NCI-H2107 treated with DMSO at 0.1 percent for 48 hours (cell line): Measurements from ENCODE around the gene RPL37A.
A peak's percentile ranks its signal among the peaks of the same experiment; 100 is the strongest.

Source experiments
- DNase-seq: peaks from one replicate; lab custom pipeline; 2025; ENCODE audit not compliant: unreplicated experiment; lab: John Stamatoyannopoulos, UW

The RPL37A gene

DNA sequence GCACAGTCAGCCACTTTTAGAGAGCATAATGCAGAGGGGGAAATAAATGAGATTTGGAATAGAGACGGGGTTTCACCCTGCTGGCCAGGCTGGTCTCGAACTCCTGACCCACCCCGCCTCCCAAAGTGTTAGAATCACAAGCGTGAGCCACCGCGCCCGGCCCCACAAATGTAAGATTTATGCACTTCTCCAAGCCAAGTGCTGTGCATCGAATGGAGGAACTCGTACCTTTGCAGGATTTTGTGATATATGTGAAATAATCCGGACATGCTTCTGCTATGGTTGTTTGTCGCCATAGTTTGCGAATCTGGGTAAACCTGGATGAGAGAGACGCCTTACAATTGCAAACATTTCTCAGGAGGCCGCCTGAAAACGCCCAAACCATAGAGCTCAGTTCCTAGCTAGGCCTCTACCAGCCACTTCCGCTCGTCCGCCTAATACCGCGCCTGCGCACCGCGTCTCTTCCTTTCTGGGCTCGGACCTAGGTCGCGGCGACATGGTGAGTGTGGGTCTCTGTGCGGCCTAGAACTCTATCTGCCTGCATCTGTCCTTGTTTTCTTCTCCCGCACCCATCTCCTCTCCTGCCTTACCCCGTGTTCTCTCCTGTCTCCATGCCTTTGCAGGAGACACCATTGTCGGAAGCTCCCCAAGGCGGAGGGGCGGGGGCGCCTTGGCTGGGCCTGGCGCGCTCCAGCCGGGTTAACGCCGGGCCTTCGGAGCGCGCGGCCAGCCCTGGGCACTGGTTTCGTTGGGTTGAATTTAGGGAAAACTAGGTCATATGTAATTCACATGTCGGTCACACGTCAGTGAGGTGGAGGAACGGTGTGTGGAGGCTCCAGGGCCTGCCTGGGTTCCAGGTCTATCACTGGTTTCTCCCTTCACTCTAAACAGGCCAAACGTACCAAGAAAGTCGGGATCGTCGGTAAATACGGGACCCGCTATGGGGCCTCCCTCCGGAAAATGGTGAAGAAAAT, at the start of gene RPL37A:
RPL37A (plus strand) TSS at position 466 of the 974 bp plus-strand sequence; CDS start at position 497, 31 bp downstream.
- peak; percentile 90 for DNase-seq

DNA sequence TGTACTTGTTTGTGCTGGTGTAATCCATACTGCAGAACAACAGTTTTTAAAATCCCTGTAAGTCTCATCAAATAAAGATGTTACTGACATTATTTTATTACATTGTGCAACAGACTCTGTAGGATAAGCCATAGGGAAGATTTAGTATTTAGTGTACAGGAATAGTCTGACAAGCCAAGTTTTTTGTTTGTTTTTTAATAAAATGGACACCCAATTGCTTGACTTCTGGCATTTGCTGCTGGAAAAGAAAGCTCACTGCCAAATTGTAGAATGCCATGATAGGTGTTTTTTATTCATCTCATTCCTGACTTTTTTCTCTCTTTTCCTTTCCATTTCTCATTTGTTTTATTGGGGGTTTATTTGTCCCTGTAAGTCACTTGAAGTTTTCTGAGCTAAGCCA, 48.3 kb upstream of the RPL37A start:
- no peak for DNase-seq

DNA sequence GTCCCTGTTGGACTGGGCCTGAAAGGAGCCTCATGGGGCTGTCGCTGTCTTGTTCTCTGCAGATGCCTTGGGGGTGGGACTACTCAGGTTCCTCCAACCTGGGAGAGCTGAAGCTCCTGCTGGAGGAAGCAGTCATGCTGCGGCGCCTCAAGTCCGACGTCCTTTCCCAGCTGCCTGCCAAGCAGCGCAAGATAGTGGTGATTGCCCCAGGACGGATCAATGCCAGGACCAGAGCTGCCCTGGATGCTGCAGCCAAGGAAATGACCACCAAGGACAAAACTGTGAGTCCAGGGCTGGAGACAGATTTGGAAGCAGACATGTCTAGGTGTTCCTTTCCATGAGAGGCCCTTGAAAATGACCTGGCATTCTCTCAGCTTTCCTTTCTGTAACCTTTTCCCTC, 47.9 kb upstream of the RPL37A start:
- no peak for DNase-seq

DNA sequence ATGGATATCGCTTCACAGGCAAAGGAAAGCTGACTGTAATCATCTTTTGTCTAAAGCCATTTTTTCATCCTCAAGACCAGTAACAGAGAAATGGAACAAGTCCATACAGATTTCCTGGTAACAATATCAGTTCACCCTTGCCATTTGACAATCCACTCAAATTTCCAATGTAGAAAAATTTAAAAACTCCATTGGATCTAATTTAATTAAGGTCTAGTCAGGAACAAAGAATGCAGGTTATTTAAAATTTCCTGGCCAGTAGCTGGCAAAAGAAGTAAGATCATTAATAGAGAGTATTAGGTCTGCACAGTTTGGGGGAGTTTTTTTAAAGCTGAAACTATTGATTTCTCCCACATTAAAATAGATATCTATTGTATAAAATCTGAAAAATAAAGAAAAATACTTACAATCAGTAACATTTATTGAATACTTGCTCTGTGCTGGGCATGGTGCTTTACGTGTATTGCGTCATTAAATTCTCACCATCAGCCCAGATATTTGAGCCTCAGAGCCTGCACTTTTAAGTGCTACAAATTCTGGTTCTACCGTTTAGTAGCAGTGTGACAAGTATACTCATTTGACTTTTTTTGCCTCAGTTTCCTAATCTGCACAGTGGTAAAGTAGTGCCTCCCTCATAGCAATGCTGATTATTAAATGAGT, 44.6 kb upstream of the RPL37A start:
- no peak for DNase-seq

- DNase-seq = no peak
These were observed 35.5 kb upstream of the RPL37A start for GRCh38 chr2:216463148-216463547.

DNA sequence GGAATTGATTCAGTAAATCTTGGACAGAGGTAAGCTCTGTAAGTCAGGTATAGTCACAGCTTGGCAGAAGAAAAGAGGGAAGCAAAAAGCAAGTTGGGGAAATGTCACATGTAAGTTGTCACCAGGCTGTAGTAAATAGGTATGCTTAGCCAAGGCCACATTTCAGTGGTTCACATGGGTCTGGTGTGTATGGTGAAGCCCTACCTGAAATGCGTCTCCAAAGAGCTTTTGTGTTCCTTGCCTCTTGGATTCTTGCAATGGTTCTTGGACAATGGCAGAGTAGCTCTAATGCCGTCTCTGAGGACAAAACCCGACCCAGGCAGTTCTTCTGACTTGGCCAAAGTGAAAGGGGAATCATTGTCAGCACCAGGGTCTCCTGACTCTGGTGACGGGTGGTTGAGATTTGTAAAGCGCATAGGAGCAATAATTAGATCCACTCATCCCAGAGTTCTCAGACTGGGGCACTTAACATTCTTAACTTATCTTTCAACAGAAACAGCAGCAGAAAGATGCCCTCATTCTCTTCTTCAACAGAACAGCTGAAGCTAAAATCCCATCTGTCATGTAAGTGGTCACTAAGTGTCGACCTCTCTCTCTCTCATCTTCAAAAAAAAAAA, 34.4 kb upstream of the RPL37A start:
- no peak for DNase-seq

DNA sequence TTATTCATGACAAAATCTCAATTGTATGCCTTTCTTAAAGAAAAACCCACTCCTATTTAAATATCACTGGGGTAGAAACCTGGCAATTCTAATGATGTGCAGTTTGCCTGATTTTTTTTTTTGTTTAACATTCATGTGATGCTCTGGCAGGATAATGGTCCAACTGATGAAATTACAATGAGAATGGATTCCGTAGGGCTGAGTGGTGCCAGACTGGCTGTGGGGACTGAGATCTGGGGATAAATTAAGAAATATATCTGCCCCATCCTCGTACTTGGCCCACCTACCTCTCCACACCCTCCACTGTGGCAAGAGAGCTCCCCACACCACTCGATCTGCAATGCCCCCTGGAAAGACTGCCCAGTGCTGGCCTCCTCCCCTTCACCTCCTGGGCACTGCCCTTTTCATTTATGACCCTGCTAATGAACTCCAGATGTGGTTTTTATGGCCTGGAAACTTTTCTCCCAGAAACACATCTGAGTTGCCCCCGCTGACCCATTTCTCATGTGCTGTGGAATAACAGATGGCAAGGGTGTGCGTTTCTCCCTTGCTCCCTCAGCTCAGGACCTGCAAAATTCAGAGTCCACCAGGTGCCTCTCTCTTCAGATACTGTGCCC, 33.0 kb upstream of the RPL37A start:
- DNase-seq = no peak

DNA sequence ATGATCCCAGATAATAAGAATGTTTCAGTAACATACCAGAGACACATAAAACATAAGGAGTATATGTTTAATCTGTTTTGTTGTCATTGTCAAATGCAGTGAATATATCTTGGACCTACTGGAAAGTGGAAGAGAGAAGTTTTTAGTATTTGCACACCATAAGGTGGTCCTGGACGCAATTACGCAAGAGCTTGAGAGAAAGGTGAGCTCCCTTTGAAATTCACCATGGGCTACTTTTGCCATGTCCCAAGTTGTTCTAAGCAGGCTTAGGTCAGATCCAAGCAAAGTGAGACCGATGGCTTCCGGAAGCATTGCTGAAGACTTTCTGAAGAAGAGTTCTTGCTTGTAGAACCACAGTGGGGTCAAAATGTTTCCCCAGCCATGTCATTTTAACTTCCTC, 30.8 kb upstream of the RPL37A start:
- no peak for DNase-seq

DNA sequence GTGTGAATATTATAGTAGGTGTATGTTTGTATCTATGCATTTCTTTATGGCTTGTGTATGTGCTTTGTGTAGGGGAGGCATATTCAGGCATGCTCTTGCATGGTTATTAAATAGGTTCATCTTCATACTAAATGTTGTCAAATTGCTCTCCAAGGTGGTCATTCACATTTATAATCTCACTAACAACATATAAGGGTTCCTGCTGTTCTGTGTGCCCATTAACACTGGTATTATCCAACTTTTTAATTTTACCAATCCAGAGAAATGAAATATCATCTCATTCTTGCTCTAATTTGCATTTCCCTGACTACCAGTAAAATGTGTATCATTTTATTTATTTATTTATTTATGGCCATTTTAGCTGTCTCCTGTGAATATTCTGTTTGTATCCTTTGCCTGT, 29.0 kb upstream of the RPL37A start:
- no peak for DNase-seq

DNA sequence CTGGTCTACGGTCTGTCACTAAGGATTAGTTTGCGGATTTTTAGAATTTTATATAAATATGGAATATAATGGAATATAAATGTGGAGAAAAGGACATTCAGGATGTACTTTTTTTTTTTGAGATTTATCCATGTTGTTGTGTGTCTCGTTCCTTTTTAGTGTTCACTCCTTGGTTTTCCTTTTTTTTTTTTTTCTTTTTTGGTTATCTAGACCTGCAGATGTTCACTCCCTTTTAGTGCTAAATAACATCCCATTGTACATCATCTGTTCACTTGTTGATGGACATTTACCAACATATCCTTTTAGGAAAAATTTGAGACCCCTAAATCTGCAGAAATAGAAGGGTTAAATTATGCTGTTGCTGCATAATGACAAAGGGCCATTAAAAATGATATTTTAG, 25.5 kb upstream of the RPL37A start:
- DNase-seq = no peak

DNA sequence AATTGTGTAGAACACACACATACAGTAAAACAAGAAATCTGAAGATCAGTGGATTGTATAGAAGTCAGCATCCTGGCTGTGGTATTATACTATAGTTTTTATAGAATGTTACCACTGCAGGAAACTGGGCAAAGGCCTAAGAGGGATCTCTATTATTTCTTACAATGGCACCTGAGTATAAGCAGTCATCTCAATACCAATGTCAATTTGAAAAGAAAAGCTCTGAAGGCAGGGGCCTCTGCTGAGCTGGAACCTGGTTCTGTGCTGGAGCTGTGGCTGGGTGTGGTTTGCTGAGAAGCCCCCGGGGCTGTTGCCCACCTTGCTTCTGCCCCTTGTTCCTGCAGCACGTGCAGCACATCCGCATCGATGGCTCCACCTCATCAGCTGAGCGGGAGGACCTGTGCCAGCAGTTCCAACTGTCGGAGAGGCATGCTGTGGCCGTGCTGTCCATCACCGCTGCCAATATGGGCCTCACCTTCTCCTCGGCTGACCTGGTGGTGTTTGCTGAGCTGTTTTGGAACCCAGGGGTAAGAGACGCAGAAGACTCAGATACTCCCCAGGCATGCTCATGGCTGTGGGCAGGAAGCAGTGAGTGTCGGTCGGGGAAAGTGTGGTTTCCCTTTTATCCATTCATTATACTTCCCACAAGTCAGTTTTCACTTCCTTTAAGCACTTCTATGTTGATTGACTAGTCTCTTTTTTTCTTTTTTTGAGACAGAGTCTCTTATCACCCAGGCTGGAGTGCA, 23.5 kb upstream of the RPL37A start:
- DNase-seq = no peak

GRCh38 chr2:216475767-216476166, 22.9 kb upstream of the RPL37A start:
- no peak for DNase-seq

GRCh38 chr2:216477283-216478035, 21.2 kb upstream of the RPL37A start:
- DNase-seq = no peak

DNA sequence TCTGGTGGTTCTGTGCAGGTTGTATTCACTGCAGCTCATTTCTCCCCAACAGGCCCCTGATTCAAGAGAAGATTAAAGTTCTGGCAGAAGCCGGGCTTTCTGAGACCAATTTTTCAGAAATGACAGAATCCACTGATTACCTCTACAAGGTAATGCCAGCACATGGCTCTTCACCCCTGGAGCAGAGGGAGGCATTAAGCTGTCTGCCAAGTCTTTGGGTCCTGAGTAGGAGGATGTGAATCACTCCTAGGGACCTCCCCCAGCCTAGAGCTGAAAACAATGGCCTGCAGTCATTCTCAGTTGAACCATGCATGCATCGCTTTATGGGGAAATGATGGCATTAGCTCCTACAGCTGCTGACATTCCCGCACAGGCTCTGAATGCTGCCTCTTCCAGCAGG, 20.5 kb upstream of the RPL37A start:
- no peak for DNase-seq

- no peak for DNase-seq
These were observed 19.9 kb upstream of the RPL37A start for GRCh38 chr2:216478791-216479190.

DNA sequence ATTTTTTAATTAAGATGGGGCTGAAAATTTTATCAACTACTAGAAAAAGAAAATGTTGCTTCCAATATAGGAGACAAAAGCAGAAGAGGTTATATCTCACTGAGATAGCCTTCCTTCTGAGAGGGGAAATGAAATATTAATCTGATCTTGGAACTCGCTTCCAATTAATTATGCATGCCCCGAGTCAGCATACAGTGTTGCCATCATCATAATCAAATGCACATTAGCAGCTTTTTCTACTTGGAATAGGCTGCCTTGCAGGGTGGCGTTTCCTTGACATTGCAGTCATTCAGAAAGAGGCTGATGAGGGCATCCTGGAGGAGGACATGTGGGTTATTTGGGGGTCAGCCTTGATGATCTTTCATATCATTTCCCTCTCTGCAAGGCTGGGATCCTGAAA, 18.4 kb upstream of the RPL37A start:
- DNase-seq = no peak

- DNase-seq = no peak
These were observed 16.0 kb upstream of the RPL37A start for GRCh38 chr2:216482640-216483039.

GRCh38 chr2:216485237-216485636, 13.4 kb upstream of the RPL37A start:
- DNase-seq = no peak

GRCh38 chr2:216485745-216486144, 12.9 kb upstream of the RPL37A start:
- no peak for DNase-seq

DNA sequence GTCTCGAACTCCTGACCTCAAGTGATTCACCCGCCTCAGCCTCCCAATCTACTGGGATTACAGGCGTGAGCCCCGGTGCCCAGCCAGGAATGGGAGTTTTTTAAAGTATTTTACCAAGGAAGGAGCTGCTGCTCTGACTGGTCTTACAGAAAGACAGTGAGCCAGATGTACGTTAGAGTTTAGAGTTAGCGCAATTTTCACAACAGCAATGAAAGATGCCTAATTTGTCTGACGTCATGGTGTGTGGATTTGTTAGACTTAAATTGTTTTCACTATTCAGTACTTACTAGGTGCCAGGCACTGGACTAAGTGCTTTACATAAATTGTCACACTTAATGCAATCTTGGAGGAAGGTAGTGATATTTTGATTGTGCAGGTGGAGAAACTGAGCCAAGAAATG, 12.4 kb upstream of the RPL37A start:
- DNase-seq = no peak
